Omental fat pad (tissue), 4 donors: ENCODE results near the gene FHOD3. TPM values are rescaled to one million over a fixed set of nuclear protein-coding genes. Genes with fewer than 3 reads are reported as not detected.
"Not testable (repeated sequence)": the region's sequence is repeated elsewhere in the genome, so short reads cannot be mapped to it uniquely, and the experiment has no call there.

Experiments used
- ATAC-seq: fragments of 150-250 bp; one replicate; pipeline ENCODE4 v1.9.1; 2016; ENCODE audit warnings: mild to moderate bottlenecking, moderate library complexity; ENCODE audit not compliant: low FRiP score
- DNase-seq: peaks from one replicate; pipeline ENCODE4 v3.0.0-alpha.2; 2019; ENCODE audit warnings: low spot score
- total RNA-seq, 4 donors: library from RNA; depleted of rRNA; stranded (reverse); fragments of >200 nt; gene quantifications; one replicate each; pipeline ENCODE4 v1.1.0, GENCODE V29; 2016
- TF ChIP-seq, protein P1 (sequence below), 3 donors: fragments of 450-650 bp; IDR thresholded peaks; one replicate each; pipeline ENCODE4 v1.5.1; 2016 to 2017; ENCODE audit warnings: antibody characterized with exemption in 3 of 3, mild to moderate bottlenecking in 3 of 3, moderate library complexity in 2 of 3

FHOD3 gene
- total RNA-seq, 4 donors from 2014 or later: 0.96 to 3.8 (median 2.3) TPM

DNA sequence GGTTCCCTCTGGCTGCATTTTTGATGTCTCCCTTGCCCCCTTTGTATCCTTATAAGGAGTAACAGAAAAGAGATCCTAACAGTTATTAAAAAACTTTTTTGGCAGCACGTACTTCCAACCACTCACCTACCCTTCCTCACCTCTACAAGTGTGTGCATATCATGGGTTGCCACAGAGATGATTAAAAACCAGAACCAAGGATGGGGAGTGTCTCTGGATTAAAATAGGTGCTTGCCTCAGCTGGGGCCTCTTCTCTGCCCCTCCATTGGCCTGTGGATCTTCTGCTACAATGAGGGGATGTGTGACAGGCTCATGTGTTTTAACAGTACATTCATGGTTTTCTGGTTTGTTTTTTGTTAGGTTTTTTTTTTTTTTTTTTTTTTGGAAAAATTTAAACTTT lies 160.8 kb downstream of the FHOD3 start:
- TF ChIP-seq, protein P1, sequence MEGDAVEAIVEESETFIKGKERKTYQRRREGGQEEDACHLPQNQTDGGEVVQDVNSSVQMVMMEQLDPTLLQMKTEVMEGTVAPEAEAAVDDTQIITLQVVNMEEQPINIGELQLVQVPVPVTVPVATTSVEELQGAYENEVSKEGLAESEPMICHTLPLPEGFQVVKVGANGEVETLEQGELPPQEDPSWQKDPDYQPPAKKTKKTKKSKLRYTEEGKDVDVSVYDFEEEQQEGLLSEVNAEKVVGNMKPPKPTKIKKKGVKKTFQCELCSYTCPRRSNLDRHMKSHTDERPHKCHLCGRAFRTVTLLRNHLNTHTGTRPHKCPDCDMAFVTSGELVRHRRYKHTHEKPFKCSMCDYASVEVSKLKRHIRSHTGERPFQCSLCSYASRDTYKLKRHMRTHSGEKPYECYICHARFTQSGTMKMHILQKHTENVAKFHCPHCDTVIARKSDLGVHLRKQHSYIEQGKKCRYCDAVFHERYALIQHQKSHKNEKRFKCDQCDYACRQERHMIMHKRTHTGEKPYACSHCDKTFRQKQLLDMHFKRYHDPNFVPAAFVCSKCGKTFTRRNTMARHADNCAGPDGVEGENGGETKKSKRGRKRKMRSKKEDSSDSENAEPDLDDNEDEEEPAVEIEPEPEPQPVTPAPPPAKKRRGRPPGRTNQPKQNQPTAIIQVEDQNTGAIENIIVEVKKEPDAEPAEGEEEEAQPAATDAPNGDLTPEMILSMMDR (IDR thresholded peaks at IDR 0.05): no peak
- DNase-seq (no peak), ATAC-seq (no peak)

DNA sequence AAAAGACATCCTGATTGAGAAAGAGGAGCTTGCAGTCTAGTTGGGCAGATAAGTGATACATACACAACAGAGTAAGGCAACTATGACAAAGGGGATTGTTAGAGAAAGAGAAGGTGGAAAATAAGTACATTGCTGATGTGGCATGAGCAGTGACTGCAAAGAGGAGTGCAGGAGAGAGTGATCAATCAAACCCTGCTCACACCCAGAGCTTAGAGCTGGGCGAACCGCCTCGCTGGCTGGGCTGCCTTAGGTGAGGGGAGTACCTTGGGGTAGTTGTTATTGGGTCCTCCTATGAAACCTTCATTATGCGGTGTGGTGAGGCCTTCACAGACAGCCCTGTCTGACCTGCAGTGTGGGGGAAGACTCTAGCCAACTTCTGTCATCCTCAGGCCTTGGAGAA lies 161.7 kb downstream of the FHOD3 start:
- TF ChIP-seq, protein P1 (IDR thresholded peaks at IDR 0.05): no peak
- ATAC-seq (no peak), DNase-seq (no peak)

DNA sequence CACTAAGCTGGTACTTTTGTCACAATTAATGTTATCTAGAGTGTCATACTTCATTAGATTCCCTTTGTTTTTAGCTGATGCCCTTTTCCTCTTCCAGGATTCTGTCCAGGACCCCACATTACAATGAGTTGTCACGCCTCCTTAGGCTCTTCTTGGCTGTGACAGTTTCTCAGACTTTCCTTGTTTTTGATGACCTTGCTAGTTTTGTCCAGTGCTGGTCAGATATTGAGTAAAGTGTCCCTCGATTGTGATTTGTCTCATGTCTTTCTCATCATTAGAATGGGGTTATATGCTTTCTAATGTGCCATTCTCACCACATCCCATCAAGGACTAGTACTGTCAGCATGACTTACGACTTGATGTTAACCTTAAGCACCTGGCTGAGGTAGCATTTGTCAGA lies 162.3 kb downstream of the FHOD3 start:
- TF ChIP-seq, protein P1 (IDR thresholded peaks at IDR 0.05): no peak
- DNase-seq (no peak), ATAC-seq (no peak)

DNA sequence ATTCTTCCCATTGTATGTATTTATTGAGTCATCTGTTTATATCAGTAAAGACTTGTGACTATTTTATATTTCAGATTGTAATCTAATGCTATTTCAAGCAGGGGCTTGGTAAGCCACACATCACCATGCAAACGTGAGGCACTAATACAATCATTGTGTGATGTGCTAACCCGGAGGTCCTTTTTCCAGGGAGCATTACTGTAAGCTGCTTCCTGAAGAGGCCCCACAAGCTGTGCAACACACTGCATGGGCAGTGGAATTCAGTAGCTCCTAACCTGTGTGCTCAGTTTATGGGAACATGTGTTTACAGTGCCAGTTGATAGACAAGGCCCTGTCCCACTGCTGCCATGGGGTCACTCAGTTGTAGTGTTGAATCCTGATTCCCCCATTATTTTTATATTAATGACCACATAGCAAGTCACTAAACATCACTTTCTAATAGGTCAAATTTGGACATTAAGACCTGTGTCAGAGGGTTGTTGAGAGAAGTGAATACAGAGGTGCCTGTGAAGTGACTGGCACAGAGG lies 162.9 kb downstream of the FHOD3 start:
- DNase-seq (no peak), ATAC-seq (no peak)
- TF ChIP-seq, protein P1 (IDR thresholded peaks at IDR 0.05): no peak

DNA sequence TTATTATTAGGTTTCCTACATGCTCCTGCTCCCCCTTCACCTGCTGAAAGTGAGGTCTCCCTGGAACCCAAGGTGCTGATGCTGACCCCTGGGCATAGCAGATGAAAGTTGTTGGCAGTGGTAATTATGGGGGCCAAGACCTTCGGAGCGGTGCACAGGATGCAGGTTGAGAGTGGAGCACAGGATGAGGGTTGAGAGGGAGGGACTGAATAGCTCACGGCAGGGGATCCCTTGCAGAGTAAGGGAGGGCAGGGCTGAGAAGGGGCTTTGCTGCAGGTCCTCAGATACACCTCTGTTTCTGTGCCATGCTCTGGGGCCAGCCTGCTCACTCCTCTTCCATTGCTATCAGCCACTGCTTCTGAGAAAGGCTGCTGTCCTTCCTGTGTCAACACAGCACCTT lies 163.3 kb downstream of the FHOD3 start:
- ATAC-seq (no peak), DNase-seq (no peak)
- TF ChIP-seq, protein P1 (IDR thresholded peaks at IDR 0.05): no peak

DNA sequence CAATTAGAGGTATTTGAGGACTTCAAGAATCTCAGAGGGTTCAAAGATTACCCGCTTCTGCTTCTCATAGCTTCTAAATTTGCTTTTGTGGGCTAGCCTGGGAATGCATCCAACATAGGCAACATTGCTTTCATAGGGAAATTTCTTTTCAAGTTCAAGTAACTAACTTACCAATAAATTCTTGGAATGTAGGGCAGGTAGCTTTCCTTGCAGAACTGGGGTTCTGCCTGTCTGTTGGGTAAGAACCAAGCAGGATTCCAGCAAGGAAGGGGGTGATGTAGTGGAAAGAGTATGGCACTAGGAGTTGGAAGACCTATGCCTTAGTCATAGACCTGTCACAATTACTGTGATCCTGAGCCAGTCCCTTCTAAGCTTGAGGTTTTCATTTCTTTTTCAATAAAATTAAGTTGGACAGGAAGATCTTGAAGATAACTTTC lies 164.1 kb downstream of the FHOD3 start:
- ATAC-seq (no peak), DNase-seq (no peak)
- TF ChIP-seq, protein P1 (IDR thresholded peaks at IDR 0.05): no peak

DNA sequence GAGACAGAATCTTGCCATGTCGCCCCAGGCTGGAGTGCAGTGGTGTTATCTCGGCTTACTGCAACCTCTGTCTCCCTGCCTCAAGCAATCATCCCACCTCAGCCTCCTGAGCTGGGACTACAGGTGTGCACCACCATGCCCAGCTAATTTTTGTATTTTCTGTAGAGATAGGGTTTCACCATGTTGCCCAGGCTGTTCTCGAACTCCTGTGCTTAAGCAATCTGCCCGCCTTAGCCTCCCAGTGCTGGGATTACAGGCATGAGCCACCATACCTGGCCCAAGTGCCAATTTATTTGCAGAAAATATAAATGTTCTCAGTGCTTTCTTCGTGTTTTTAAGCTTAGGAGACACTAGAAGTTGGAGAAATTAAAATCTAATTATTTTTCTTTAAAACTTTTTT lies 166.0 kb downstream of the FHOD3 start:
- ATAC-seq, DNase-seq: not testable (repeated sequence)
